Osteoblast (primary cell): ENCODE measurements around the gene ZNF592. TPM values are rescaled to one million over a fixed set of nuclear protein-coding genes. Genes with fewer than 3 reads are reported as not detected.

Experiments used
- DNase-seq: peaks from one replicate; pipeline ENCODE4 v3.0.0; 2011; ENCODE audit warnings: low spot score, mixed read lengths; ENCODE audit not compliant: insufficient read length; ENCODE audit errors: missing footprints
- H2AFZ ChIP-seq: 2 replicates; pipeline ENCODE4 v1.6.0; 2011; ENCODE audit warnings: mild to moderate bottlenecking, low read length
- H3K27ac ChIP-seq: 2 replicates; pipeline ENCODE4 v1.5.1; 2011; ENCODE audit warnings: mild to moderate bottlenecking, low read depth, low read length, moderate library complexity
- H3K27me3 ChIP-seq: 2 replicates; pipeline ENCODE4 v1.6.0; 2012; ENCODE audit warnings: mild to moderate bottlenecking, control low read depth, inconsistent platforms, low read length, moderate library complexity; ENCODE audit not compliant: insufficient read depth
- H3K36me3 ChIP-seq: 2 replicates; pipeline ENCODE4 v1.5.1; 2011; ENCODE audit warnings: mild to moderate bottlenecking, low read length, control low read depth, moderate library complexity; ENCODE audit not compliant: insufficient read depth
- H3K4me1 ChIP-seq: 2 replicates; pipeline ENCODE4 v1.5.1; 2011; ENCODE audit warnings: mild to moderate bottlenecking, low read length, control low read depth, moderate library complexity; ENCODE audit not compliant: insufficient read depth
- H3K4me2 ChIP-seq: 2 replicates; pipeline ENCODE4 v1.6.0; 2011; ENCODE audit warnings: mild to moderate bottlenecking, low read length; ENCODE audit not compliant: insufficient read depth
- H3K4me3 ChIP-seq: fragments of 200-600 bp; sonication (generic); 3 replicates; pipeline ENCODE4 v1.5.1; 2012; ENCODE audit warnings: mild to moderate bottlenecking, low read length, inconsistent platforms; ENCODE audit not compliant: insufficient read depth
- H3K79me2 ChIP-seq: 2 replicates; pipeline ENCODE4 v1.6.0; 2012; ENCODE audit warnings: mild to moderate bottlenecking, low read length, control low read depth, inconsistent platforms; ENCODE audit not compliant: insufficient read depth
- H3K9me3 ChIP-seq: 2 replicates; pipeline ENCODE4 v1.5.1; 2011; ENCODE audit warnings: low read depth, low read length, control low read depth
- H4K20me1 ChIP-seq: 2 replicates; pipeline ENCODE4 v1.6.0; 2012; ENCODE audit warnings: mild to moderate bottlenecking, low read length, control low read depth; ENCODE audit not compliant: insufficient read depth
- CTCF ChIP-seq: IDR thresholded peaks from 2 replicates; pipeline ENCODE4 v1.5.1; 2011; ENCODE audit warnings: mild to moderate bottlenecking, low read depth, low read length, moderate library complexity; ENCODE audit errors: extremely low read depth
- total RNA-seq: library from RNA; depleted of rRNA; stranded (reverse); fragments of >200 nt; gene quantifications from 2 replicates; pipeline ENCODE4 v1.2.3, GENCODE V29; 2012

ZNF592 gene
- total RNA-seq, 1 donor = 11.2 TPM

DNA sequence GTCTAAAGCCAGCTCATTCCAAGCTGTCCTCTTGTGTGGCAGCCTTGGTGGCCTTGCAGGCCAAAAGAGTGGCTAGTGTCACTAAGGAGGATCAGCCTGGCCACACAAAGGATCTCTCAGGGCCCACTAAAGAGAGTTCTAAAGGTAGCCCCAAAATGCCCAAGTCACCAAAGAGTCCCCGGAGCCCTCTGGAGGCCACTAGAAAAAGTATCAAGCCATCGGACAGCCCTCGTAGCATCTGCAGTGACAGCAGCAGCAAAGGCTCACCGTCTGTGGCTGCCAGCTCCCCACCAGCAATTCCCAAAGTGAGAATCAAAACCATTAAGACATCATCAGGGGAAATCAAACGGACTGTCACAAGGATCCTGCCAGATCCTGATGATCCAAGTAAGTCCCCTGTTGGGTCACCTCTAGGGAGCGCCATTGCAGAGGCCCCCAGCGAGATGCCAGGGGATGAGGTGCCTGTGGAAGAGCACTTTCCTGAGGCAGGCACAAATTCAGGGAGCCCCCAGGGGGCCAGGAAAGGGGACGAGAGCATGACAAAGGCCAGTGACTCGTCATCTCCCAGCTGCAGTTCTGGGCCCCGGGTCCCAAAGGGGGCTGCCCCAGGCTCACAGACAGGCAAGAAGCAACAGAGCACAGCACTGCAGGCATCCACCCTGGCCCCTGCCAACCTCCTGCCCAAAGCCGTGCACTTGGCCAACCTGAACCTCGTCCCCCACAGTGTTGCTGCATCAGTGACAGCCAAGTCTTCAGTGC is 35.3 kb downstream of the ZNF592 start:
- H2AFZ ChIP-seq = no peak overlapping the region
- H4K20me1 ChIP-seq = peaks cover 38% of the 10 kb centered on the region
- H3K4me3 ChIP-seq = no peak overlapping the region
- TF ChIP-seq CTCF = no peak
- H3K4me1 ChIP-seq = no peaks in the 10 kb centered on the region
- H3K79me2 ChIP-seq = peaks cover 88% of the 10 kb centered on the region
- peaks cover 42% of the 10 kb centered on the region for H3K36me3 ChIP-seq
- H3K4me2 ChIP-seq = no peak overlapping the region
- H3K9me3 ChIP-seq = no peaks in the 10 kb centered on the region
- no peak overlapping the region for H3K27ac ChIP-seq
- H3K27me3 ChIP-seq = no peaks in the 10 kb centered on the region
- no peak for DNase-seq

DNA sequence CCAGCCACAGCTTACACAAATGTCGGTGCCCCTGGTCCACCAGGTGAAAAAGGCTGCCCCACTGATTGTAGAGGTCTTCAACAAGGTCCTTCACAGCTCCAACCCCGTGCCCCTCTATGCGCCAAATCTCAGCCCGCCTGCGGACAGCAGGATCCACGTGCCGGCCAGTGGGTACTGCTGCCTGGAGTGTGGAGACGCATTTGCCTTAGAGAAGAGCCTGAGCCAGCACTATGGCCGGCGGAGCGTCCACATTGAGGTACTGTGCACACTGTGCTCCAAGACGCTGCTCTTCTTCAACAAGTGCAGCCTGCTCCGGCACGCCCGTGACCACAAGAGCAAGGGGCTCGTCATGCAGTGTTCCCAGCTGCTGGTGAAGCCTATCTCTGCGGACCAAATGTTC is 35.9 kb downstream of the ZNF592 start:
- H3K4me2 ChIP-seq = no peak overlapping the region
- H3K4me1 ChIP-seq = no peaks in the 10 kb centered on the region
- no peak for TF ChIP-seq CTCF
- peaks cover 40% of the 10 kb centered on the region for H4K20me1 ChIP-seq
- H3K27me3 ChIP-seq = no peaks in the 10 kb centered on the region
- H3K79me2 ChIP-seq = peaks cover 89% of the 10 kb centered on the region
- H3K4me3 ChIP-seq = no peak overlapping the region
- H3K27ac ChIP-seq = no peak overlapping the region
- H2AFZ ChIP-seq = no peak overlapping the region
- no peaks in the 10 kb centered on the region for H3K9me3 ChIP-seq
- peaks cover 43% of the 10 kb centered on the region for H3K36me3 ChIP-seq
- DNase-seq = no peak

- Histone ChIP-seq H2AFZ (no peak overlapping the region), H3K4me3 (no peak overlapping the region), H3K36me3 (peaks cover 46% of the 10 kb centered on the region), H3K4me1 (no peaks in the 10 kb centered on the region), H4K20me1 (peaks cover 38% of the 10 kb centered on the region), H3K4me2 (no peak overlapping the region), H3K9me3 (no peaks in the 10 kb centered on the region), H3K79me2 (peaks cover 91% of the 10 kb centered on the region), H3K27me3 (no peaks in the 10 kb centered on the region), H3K27ac (no peak overlapping the region)
- TF ChIP-seq CTCF = no peak
- DNase-seq = no peak
Measured at GRCh38 chr15:84785053-84785452, 36.7 kb downstream of the ZNF592 start.

DNA sequence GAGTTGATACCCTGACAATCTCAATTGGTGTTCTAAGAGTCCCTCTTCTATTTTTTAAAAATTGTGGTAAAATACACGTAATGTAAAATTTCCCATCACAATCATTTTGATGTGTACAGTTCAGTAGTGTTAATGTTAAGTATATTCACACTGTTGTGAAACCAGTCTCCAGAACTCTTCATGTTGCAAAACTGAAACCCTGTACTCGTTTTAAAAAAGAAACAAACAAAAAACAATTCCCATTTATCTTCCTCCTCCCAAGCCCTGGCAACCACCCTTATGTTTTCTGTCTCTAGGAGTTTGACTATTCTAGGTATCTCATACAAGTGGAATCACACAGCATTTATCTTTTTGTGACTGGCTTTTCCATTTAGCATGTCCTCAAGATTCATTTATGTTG is 40.1 kb downstream of the ZNF592 start:
- Histone ChIP-seq H3K4me2 (no peak overlapping the region), H3K36me3 (peaks cover 28% of the 10 kb centered on the region), H4K20me1 (peaks cover 41% of the 10 kb centered on the region), H3K79me2 (peaks cover 86% of the 10 kb centered on the region), H3K27me3 (no peaks in the 10 kb centered on the region), H2AFZ (no peak overlapping the region), H3K4me1 (peaks cover 9% of the 10 kb centered on the region), H3K9me3 (no peaks in the 10 kb centered on the region), H3K4me3 (no peak overlapping the region), H3K27ac (no peak overlapping the region)
- TF ChIP-seq CTCF = no peak
- no peak for DNase-seq
